PFSK-1 (cell line): Measurements from ENCODE around the gene GLTPD2.

Experiments used
- FOXP2 ChIP-seq: optimal IDR thresholded peaks from 2 replicates; pipeline ENCODE3; 2011; ENCODE audit warnings: borderline replicate concordance, control low read depth, inconsistent platforms; ENCODE audit not compliant: insufficient read depth; ENCODE audit errors: extremely low read length, extremely low read depth
- POLR2AphosphoS5 ChIP-seq: IDR thresholded peaks from 2 replicates; pipeline ENCODE4 v1.6.1; 2012; ENCODE audit warnings: low read depth, mild to moderate bottlenecking, control low read depth, low read length, moderate library complexity
- REST ChIP-seq, 2 experiments: IDR thresholded peaks; 2 replicates each; pipeline versions ENCODE4 v1.6.1 to v1.8.0; 2011 to 2012; ENCODE audit warnings: low read depth in 2 of 2, low read length in 2 of 2, control low read depth in 1 of 2, inconsistent platforms in 1 of 2, mild to moderate bottlenecking in 1 of 2, moderate library complexity in 1 of 2; ENCODE audit not compliant: insufficient read depth in 1 of 2
- SIN3A ChIP-seq: IDR thresholded peaks from 2 replicates; pipeline ENCODE4 v1.6.1; 2012; ENCODE audit warnings: mild to moderate bottlenecking, low read length, moderate library complexity, borderline replicate concordance; ENCODE audit not compliant: insufficient read depth
- TAF1 ChIP-seq: IDR thresholded peaks from 2 replicates; pipeline ENCODE4 v1.6.1; 2012; ENCODE audit warnings: low read length, control low read depth, borderline replicate concordance; ENCODE audit not compliant: insufficient read depth

Gene GLTPD2

GRCh38 chr17:4742133-4742532 lies 46.6 kb upstream of the GLTPD2 start:
- no peak for TF ChIP-seq FOXP2
- no peak for TF ChIP-seq SIN3A
- TF ChIP-seq REST (IDR thresholded peaks at IDR 0.05; ENCODE audit: insufficient read depth in 1 of 2, low read depth in 2 of 2, low read length in 2 of 2) = no peak
- no peak for TF ChIP-seq TAF1
- TF ChIP-seq POLR2AphosphoS5 = no peak

GRCh38 chr17:4742629-4743028 lies 46.1 kb upstream of the GLTPD2 start:
- no peak for TF ChIP-seq SIN3A
- TF ChIP-seq TAF1 = no peak
- TF ChIP-seq FOXP2 = no peak
- TF ChIP-seq REST (IDR thresholded peaks at IDR 0.05; ENCODE audit: insufficient read depth in 1 of 2, low read depth in 2 of 2, low read length in 2 of 2) = no peak
- no peak for TF ChIP-seq POLR2AphosphoS5

- TF ChIP-seq POLR2AphosphoS5 (no peak), SIN3A (no peak), TAF1 (no peak), REST (IDR thresholded peaks at IDR 0.05; ENCODE audit: insufficient read depth in 1 of 2, low read depth in 2 of 2, low read length in 2 of 2) (no peak), FOXP2 (no peak)
Observed at GRCh38 chr17:4743216-4743615, 45.5 kb upstream of the GLTPD2 start.

GRCh38 chr17:4743898-4744297 lies 44.9 kb upstream of the GLTPD2 start:
- TF ChIP-seq SIN3A = no peak
- no peak for TF ChIP-seq FOXP2
- TF ChIP-seq TAF1 = no peak

DNA sequence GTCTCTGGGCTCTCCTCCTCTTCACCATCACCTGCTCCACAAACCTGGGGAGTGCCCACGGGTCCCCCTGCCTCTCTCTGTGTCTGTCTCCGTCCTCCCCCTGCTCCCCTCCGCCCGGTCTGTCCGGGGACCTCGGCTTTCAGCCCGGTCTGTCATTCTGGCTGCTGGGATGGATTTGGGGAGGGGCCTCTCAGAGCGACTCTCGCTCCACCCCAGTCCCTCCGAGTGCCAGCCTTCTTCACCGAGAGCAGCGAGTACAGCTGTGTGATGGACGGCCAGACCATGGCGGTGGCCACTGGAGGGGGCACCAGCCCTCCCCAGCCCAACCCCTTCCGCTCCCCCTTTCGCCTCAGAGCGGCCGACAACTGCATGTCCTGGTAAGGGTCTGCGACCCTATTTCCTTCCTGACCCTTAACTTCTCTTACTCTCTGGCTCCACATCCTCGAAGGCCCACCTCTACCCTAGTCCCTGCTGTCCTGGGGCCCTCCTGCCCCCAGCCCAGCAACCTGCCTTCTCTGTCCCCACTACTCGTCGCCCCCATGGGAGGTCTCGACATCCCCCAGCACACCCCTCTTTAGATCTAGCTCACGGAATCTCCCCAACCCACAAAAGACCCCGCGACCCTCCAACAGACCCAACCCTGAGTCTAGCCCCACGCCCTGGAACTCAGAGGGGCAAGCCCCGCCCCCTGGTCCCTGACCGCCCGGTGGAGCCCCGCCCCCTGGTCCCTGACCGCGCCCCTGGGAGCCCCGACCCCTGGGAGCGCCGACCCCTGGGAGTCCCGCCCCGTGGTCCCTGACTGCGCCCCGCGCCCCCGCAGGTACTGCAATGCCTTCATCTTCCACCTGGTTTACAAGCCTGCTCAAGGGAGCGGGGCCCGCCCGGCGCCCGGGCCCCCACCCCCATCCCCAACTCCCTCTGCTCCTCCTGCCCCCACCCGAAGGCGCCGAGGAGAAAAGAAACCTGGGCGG lies 43.5 kb upstream of the GLTPD2 start:
- TF ChIP-seq POLR2AphosphoS5 (no peak), TAF1 (no peak), REST (IDR thresholded peaks at IDR 0.05; ENCODE audit: insufficient read depth in 1 of 2, low read depth in 2 of 2, low read length in 2 of 2) (no peak)
